ENCODE measurements around the gene DUSP8.

- TF ChIP-seq CTCF (IDR thresholded peaks at IDR 0.05; ENCODE audit: low read length) (no peak), EZH2 (IDR thresholded peaks at IDR 0.05; ENCODE audit: borderline replicate concordance, low read length) (no peak)
Observed at GRCh38 chr11:1598816-1599215, 26.7 kb upstream of the DUSP8 start.

Measured in OCI-LY1 (cell line).